MM.1S (cell line): ENCODE results near the gene PCDH18.
"Not testable (repeated sequence)": the region's sequence is repeated elsewhere in the genome, so short reads cannot be mapped to it uniquely, and the experiment has no call there.

ENCODE experiments used
- DNase-seq: peaks from one replicate; pipeline ENCODE4 v3.0.0-alpha.2; 2015
- H2AFZ ChIP-seq: fragments of 300-600 bp; sonication (generic); 2 replicates; pipeline ENCODE4 v1.6.0; 2016; ENCODE audit warnings: antibody characterized with exemption, low read length
- H3F3A ChIP-seq: fragments of 300-600 bp; sonication (generic); 2 replicates; pipeline ENCODE4 v1.6.1; 2016; ENCODE audit warnings: mild to moderate bottlenecking, antibody characterized with exemption, low read length, moderate library complexity, mixed read lengths; ENCODE audit not compliant: insufficient read depth
- H3K27ac ChIP-seq: fragments of 300-600 bp; sonication (generic); 2 replicates; pipeline ENCODE4 v1.5.1; 2016; ENCODE audit warnings: mild to moderate bottlenecking, low read length
- H3K27me3 ChIP-seq: fragments of 300-600 bp; sonication (generic); replicated peaks from 2 replicates; pipeline ENCODE4 v1.6.0; 2016; ENCODE audit warnings: low read length; ENCODE audit not compliant: insufficient read depth
- H3K36me3 ChIP-seq: fragments of 300-600 bp; sonication (generic); replicated peaks from 2 replicates; pipeline ENCODE4 v1.6.1; 2016; ENCODE audit warnings: mild to moderate bottlenecking, low read length, mixed read lengths; ENCODE audit not compliant: insufficient read depth
- H3K4me1 ChIP-seq: fragments of 300-600 bp; sonication (generic); 2 replicates; pipeline ENCODE4 v1.6.1; 2016; ENCODE audit warnings: low read length, mixed read lengths
- H3K4me2 ChIP-seq: fragments of 300-600 bp; sonication (generic); 2 replicates; pipeline ENCODE4 v1.6.0; 2016; ENCODE audit warnings: low read depth, low read length
- H3K4me3 ChIP-seq: fragments of 300-600 bp; sonication (generic); 2 replicates; pipeline ENCODE4 v1.5.1; 2016; ENCODE audit warnings: low read length, mixed read lengths
- H3K79me2 ChIP-seq: fragments of 300-600 bp; sonication (generic); 2 replicates; pipeline ENCODE4 v1.6.1; 2016; ENCODE audit warnings: mixed run types, low read length, mixed read lengths
- H3K9ac ChIP-seq: fragments of 300-600 bp; sonication (generic); 2 replicates; pipeline ENCODE4 v1.6.1; 2016; ENCODE audit warnings: low read length, mixed read lengths
- H3K9me2 ChIP-seq: fragments of 300-600 bp; sonication (generic); replicated peaks from 2 replicates; pipeline ENCODE4 v1.6.1; 2016; ENCODE audit warnings: mild to moderate bottlenecking, low read length, mixed read lengths; ENCODE audit not compliant: insufficient read depth
- H3K9me3 ChIP-seq: fragments of 300-600 bp; sonication (generic); replicated peaks from 2 replicates; pipeline ENCODE4 v1.6.1; 2016; ENCODE audit warnings: mild to moderate bottlenecking, low read length, mixed read lengths; ENCODE audit not compliant: insufficient read depth
- H4K20me1 ChIP-seq: fragments of 300-600 bp; sonication (generic); 2 replicates; pipeline ENCODE4 v1.6.1; 2016; ENCODE audit warnings: mild to moderate bottlenecking, low read length, moderate library complexity, mixed read lengths; ENCODE audit not compliant: insufficient read depth
- EZH2 ChIP-seq: fragments of 300-600 bp; sonication (generic); optimal IDR thresholded peaks from 2 replicates; pipeline ENCODE3; 2017; ENCODE audit warnings: low read depth, mild to moderate bottlenecking, antibody characterized with exemption, low read length, mixed read lengths
- EZH2phosphoT487 ChIP-seq: fragments of 300-600 bp; sonication (generic); IDR thresholded peaks from 2 replicates; pipeline ENCODE4 v1.6.1; 2018; ENCODE audit warnings: antibody characterized with exemption, low read length
- TF ChIP-seq, protein P1 (sequence below): fragments of 300-600 bp; sonication (generic); IDR thresholded peaks from 2 replicates; pipeline ENCODE4 v1.5.1; 2016; ENCODE audit warnings: antibody characterized with exemption, low read length, mixed read lengths

PCDH18 gene

DNA sequence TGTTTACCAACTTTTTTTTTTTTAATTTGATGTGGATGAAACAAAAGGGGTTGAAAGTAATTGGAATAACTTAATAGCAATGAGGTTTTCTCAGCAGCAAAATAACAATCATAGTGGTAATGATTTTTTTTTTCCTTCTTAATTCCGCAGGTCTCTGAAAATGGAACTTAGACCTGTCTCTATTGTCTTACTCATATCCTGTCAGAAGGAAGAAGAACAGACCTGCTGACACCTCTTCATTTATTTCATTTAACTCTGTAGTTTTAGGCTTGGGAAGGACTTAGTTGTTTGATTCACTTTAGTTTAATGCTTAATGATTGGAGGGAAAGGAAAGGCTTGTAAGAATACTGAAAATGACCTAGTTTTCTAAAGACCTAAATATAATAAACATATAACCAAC lies 9.0 kb downstream of the PCDH18 start:
- Histone ChIP-seq H3K9me3 (no peaks in the 10 kb centered on the region), H3K27ac (no peak overlapping the region), H3K79me2 (no peaks in the 10 kb centered on the region), H3F3A (no peaks in the 10 kb centered on the region), H3K4me2 (no peak overlapping the region), H3K27me3 (no peaks in the 10 kb centered on the region), H3K9me2 (no peaks in the 10 kb centered on the region; the same call in 1 of the 2 replicates), H2AFZ (no peak overlapping the region), H4K20me1 (no peaks in the 10 kb centered on the region), H3K4me3 (no peak overlapping the region), H3K4me1 (no peaks in the 10 kb centered on the region), H3K36me3 (no peaks in the 10 kb centered on the region; the same call in 1 of the 2 replicates), H3K9ac (no peak overlapping the region)
- TF ChIP-seq, protein P1, sequence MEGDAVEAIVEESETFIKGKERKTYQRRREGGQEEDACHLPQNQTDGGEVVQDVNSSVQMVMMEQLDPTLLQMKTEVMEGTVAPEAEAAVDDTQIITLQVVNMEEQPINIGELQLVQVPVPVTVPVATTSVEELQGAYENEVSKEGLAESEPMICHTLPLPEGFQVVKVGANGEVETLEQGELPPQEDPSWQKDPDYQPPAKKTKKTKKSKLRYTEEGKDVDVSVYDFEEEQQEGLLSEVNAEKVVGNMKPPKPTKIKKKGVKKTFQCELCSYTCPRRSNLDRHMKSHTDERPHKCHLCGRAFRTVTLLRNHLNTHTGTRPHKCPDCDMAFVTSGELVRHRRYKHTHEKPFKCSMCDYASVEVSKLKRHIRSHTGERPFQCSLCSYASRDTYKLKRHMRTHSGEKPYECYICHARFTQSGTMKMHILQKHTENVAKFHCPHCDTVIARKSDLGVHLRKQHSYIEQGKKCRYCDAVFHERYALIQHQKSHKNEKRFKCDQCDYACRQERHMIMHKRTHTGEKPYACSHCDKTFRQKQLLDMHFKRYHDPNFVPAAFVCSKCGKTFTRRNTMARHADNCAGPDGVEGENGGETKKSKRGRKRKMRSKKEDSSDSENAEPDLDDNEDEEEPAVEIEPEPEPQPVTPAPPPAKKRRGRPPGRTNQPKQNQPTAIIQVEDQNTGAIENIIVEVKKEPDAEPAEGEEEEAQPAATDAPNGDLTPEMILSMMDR, result no peak
- TF ChIP-seq EZH2, result no peak
- no peak for TF ChIP-seq EZH2phosphoT487
- DNase-seq, result no peak

DNA sequence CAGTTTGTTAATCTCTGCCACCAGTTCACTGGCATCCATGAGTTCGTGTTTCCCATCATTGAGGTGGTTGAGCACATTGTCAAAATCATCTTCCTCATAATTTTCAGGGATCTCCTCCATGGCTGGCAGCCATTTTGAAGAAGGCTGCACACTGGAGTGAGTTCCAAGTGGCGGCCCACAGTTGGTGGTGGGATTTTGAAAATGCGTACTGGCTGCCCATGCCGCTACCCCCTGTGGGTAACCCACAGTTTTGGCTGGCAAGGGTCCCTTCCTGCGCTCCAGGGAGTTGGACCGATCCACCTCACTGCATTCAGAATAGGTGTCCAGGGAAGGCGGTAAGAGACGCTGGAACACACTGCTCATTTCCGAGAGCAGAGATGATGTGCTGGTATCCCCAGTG lies 11.2 kb downstream of the PCDH18 start:
- no peak overlapping the region for H3K4me2 ChIP-seq
- H3K36me3 ChIP-seq, result no peaks in the 10 kb centered on the region; the same call in 1 of the 2 replicates
- no peaks in the 10 kb centered on the region for H4K20me1 ChIP-seq
- H3K4me3 ChIP-seq, result no peak overlapping the region
- H3K9me2 ChIP-seq, result no peaks in the 10 kb centered on the region
- H3K4me1 ChIP-seq, result no peaks in the 10 kb centered on the region
- no peaks in the 10 kb centered on the region for H3K27me3 ChIP-seq
- H3K9ac ChIP-seq, result no peak overlapping the region
- DNase-seq, result no peak
- no peaks in the 10 kb centered on the region for H3F3A ChIP-seq
- no peaks in the 10 kb centered on the region for H3K9me3 ChIP-seq
- no peak overlapping the region for H2AFZ ChIP-seq
- no peak overlapping the region for H3K27ac ChIP-seq
- H3K79me2 ChIP-seq, result no peaks in the 10 kb centered on the region
- TF ChIP-seq EZH2phosphoT487, result no peak
- TF ChIP-seq, protein P1, result no peak
- TF ChIP-seq EZH2, result no peak

DNA sequence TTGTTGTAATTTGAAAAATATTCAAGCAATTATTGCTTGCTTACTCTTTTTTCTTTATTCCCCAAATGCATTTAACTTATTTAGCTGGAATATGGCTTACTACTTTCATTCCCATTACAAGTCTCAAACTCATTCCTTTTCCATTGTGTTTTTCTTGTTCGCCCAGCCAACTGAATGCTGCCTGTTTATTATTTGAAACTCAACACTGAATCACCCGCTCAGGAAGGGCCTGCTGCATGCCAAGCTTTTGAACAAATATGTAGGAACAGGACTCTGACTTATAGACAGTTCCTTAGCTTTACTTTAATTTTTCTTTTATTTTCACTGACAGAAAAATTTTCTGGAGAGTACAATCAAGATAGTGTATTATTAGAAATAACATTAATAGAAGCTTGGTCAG lies 12.9 kb downstream of the PCDH18 start:
- Histone ChIP-seq H3K4me3 (no peak overlapping the region), H3K27me3 (no peaks in the 10 kb centered on the region), H3K9me3 (no peaks in the 10 kb centered on the region), H3K4me1 (no peaks in the 10 kb centered on the region), H3K27ac (no peak overlapping the region), H2AFZ (no peak overlapping the region), H4K20me1 (no peaks in the 10 kb centered on the region), H3K79me2 (no peaks in the 10 kb centered on the region), H3K36me3 (no peaks in the 10 kb centered on the region; the same call in 1 of the 2 replicates), H3K9me2 (no peaks in the 10 kb centered on the region), H3K9ac (no peak overlapping the region), H3K4me2 (no peak overlapping the region), H3F3A (no peaks in the 10 kb centered on the region)
- no peak for DNase-seq
- TF ChIP-seq EZH2 (no peak), EZH2phosphoT487 (no peak)
- TF ChIP-seq, protein P1, result no peak

DNA sequence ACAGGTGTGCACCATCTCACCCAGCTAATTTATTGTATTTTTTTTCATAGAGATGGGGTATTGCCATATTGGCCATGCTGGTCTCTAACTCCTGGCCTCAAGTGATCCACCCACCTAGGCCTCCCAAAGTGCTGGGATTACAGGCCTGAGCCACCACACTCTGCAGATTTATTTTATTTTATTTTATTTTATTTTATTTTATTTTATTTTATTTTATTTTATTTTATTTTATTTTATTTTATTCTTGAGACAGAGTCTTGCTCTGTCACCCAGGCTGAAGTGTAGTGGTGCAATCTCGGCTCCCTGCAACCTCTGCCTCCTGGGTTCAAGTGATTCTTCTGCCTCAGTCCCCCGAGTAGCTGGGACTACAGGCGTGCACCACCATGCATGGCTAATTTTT lies 15.0 kb downstream of the PCDH18 start:
- H3K36me3 ChIP-seq, DNase-seq, H3K9me3 ChIP-seq, H4K20me1 ChIP-seq, H3K4me3 ChIP-seq, H3K4me1 ChIP-seq, H3K4me2 ChIP-seq, H3K9ac ChIP-seq, H3K27me3 ChIP-seq, H3K79me2 ChIP-seq, H3K27ac ChIP-seq, H3K9me2 ChIP-seq, H3F3A ChIP-seq, H2AFZ ChIP-seq: not testable (repeated sequence)
